Measurements from ENCODE around the gene GSTA4.

DNA sequence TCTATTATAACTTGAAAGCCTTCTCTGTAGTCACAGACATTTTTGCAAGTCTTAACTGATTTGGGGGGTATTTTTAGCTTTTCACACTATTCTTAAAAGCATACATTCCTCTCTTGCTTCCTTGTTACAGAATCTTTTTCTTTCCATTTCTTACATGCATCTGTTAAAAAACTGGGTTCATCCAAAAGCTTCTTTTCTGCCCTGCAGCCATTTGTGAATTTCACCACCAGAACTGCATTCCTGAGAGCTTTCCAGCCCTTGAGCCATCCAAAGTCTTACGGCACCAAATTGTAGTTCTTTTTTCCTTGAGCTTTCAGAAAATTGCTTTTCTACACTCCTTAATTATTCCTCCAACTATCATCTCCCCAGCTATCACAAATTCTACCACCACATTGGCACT, 19.7 kb upstream of the GSTA4 start:
- TF ChIP-seq CTCF (conservative IDR thresholded peaks at IDR 0.05) (no peak), ZFX (IDR thresholded peaks at IDR 0.05) (no peak)

All from C4-2B (cell line).